ENCODE results near the gene OVOL2.

DNA sequence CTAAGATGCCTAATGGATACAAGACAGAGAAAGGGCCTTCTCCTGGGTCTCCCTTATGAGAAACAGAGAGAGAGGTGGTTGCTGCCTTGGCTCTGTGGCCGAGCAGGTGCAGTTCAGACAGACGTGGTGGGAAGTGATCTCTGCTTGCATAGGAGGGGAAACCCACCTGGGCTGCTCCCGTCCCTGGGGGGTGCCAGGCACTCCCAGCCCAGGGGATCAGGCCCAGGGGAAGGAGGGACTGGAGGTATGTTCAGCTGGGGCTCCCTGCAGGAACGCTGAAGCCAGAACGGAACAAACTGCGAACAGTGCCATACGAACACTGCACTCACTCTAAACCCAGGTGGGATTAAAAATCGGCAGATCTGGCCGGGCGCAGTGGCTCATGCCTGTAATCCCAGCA, 35.7 kb upstream of the OVOL2 start:
- TF ChIP-seq CTCF (conservative IDR thresholded peaks at IDR 0.05; ENCODE audit: low read depth, low read length) (no peak), EZH2 (IDR thresholded peaks at IDR 0.05; ENCODE audit: borderline replicate concordance, low read depth, low read length, poor library complexity, severe bottlenecking) (no peak)
